GM19372 (cell line): ENCODE measurements around the gene FAM107B.

Experiments
- ATAC-seq: cut with Tn5 transposase; IDR thresholded peaks from one replicate; pipeline ENCODE4 v1.9.1; 2021; ENCODE audit warnings: mild to moderate bottlenecking, low read depth, moderate library complexity; ENCODE audit not compliant: unreplicated experiment

Gene FAM107B

GRCh38 chr10:14543904-14544210, 230.8 kb downstream of the FAM107B start:
- no peak for ATAC-seq

- ATAC-seq = no peak
Measured at GRCh38 chr10:14543046-14543903, 231.4 kb downstream of the FAM107B start.

- no peak for ATAC-seq
Measured at GRCh38 chr10:14541379-14541778, 233.3 kb downstream of the FAM107B start.

- no peak for ATAC-seq
Measured at GRCh38 chr10:14540611-14541010, 234.1 kb downstream of the FAM107B start.

GRCh38 chr10:14540062-14540461, 234.6 kb downstream of the FAM107B start:
- ATAC-seq = no peak

GRCh38 chr10:14539176-14539575, 235.5 kb downstream of the FAM107B start:
- no peak for ATAC-seq

GRCh38 chr10:14536241-14537213, 238.2 kb downstream of the FAM107B start:
- no peak for ATAC-seq

- ATAC-seq = no peak
Measured at GRCh38 chr10:14535457-14536130, 239.1 kb downstream of the FAM107B start.

GRCh38 chr10:14534152-14534551, 240.5 kb downstream of the FAM107B start:
- ATAC-seq = no peak

- ATAC-seq = no peak
Measured at GRCh38 chr10:14533295-14533694, 241.4 kb downstream of the FAM107B start.

- no peak for ATAC-seq
Measured at GRCh38 chr10:14532473-14533251, 242.0 kb downstream of the FAM107B start.

GRCh38 chr10:14531974-14532373, 242.7 kb downstream of the FAM107B start:
- no peak for ATAC-seq

GRCh38 chr10:14530465-14530864, 244.2 kb downstream of the FAM107B start:
- no peak for ATAC-seq

GRCh38 chr10:14529351-14529750, 245.3 kb downstream of the FAM107B start:
- no peak for ATAC-seq

- ATAC-seq = no peak
Measured at GRCh38 chr10:14528450-14528849, 246.2 kb downstream of the FAM107B start.

GRCh38 chr10:14527915-14528314, 246.8 kb downstream of the FAM107B start:
- ATAC-seq = no peak

- ATAC-seq = no peak
Measured at GRCh38 chr10:14527134-14527844, 247.4 kb downstream of the FAM107B start.

- no peak for ATAC-seq
Measured at GRCh38 chr10:14526326-14526725, 248.4 kb downstream of the FAM107B start.

- no peak for ATAC-seq
Measured at GRCh38 chr10:14524691-14525324, 249.9 kb downstream of the FAM107B start.
